Endothelial cell of umbilical vein (primary cell): ENCODE data around the gene UBE2E2. TPM values are rescaled to one million over a fixed set of nuclear protein-coding genes. Genes with fewer than 3 reads are reported as not detected.

Experiments
- BruUV-seq: library from RNA; stranded (reverse); fragments of 400-500 nt; replicated peaks from 2 replicates; lab custom pipeline; 2021; lab: Mats Ljungman, UMichigan
- CTCF ChIA-PET: fragments of 300-600, 350-600 bp; sonication (Branson Sonifier 250); formaldehyde crosslinking; loops from one replicate; lab custom pipeline; 2021; ENCODE audit warnings: antibody characterized with exemption, inconsistent platforms; lab: Charles Lee
- POLR2A ChIA-PET: fragments of 300-600, 350-600 bp; sonication (Branson Sonifier 250); formaldehyde crosslinking; loops from one replicate; lab custom pipeline; 2021; ENCODE audit warnings: antibody characterized with exemption, inconsistent platforms; lab: Charles Lee
- DNase-seq: peaks from one replicate; pipeline ENCODE4 v3.0.0-alpha.2; 2011; ENCODE audit warnings: low read depth, low spot score
- FAIRE-seq: peaks from 2 replicates; lab custom pipeline; 2011; peaks lifted over from hg19 to GRCh38; lab: Jason Lieb, UNC
- H2AFZ ChIP-seq: 2 replicates; pipeline ENCODE4 v1.6.0; 2012; ENCODE audit warnings: low read depth, low read length, control low read depth, inconsistent platforms
- H3K27ac ChIP-seq: 2 replicates; pipeline ENCODE4 v1.5.1; 2011; ENCODE audit warnings: low read depth, mild to moderate bottlenecking, control low read depth, low read length, moderate library complexity; ENCODE audit not compliant: insufficient read depth
- H3K27me3 ChIP-seq, 2 experiments: 2 replicates each; pipeline versions ENCODE4 v1.6.0 to v1.6.1; 2011; ENCODE audit warnings: low read length in 2 of 2, mixed read lengths in 1 of 2; ENCODE audit not compliant: control insufficient read depth in 2 of 2, insufficient read depth in 2 of 2
- H3K36me3 ChIP-seq, 2 experiments: 2 replicates in 1 of 2; 3 replicates in 1 of 2; pipeline ENCODE4 v1.5.1; 2011; ENCODE audit warnings: low read length in 2 of 2, mild to moderate bottlenecking in 1 of 2, moderate library complexity in 1 of 2; ENCODE audit not compliant: control insufficient read depth in 2 of 2, insufficient read depth in 2 of 2; ENCODE audit errors: extremely low read depth in 1 of 2
- H3K4me1 ChIP-seq: 3 replicates; pipeline ENCODE4 v1.5.1; 2011; ENCODE audit warnings: mild to moderate bottlenecking, low read length; ENCODE audit not compliant: control insufficient read depth, insufficient read depth; ENCODE audit errors: extremely low read depth
- H3K4me2 ChIP-seq: 2 replicates; pipeline ENCODE4 v1.6.1; 2011; ENCODE audit warnings: low read length, control low read depth, mixed read lengths; ENCODE audit not compliant: insufficient read depth
- H3K4me3 ChIP-seq, 3 experiments: fragments of 200-600 bp in 1 of 3; sonication (generic), shearing (Covaris generic) in 1 of 3; replicated peaks in 1 of 3; 2 replicates each; pipeline ENCODE4 v1.5.1; 2011 to 2016; ENCODE audit warnings: control low read depth in 3 of 3, low read length in 3 of 3, mild to moderate bottlenecking in 2 of 3, inconsistent platforms in 1 of 3, low read depth in 1 of 3, moderate library complexity in 1 of 3; ENCODE audit not compliant: insufficient read depth in 1 of 3
- H3K79me2 ChIP-seq: 2 replicates; pipeline ENCODE4 v1.6.0; 2012; ENCODE audit warnings: low read length, inconsistent platforms; ENCODE audit not compliant: control insufficient read depth, insufficient read depth
- H3K9ac ChIP-seq: replicated peaks from 2 replicates; pipeline ENCODE3; 2011; ENCODE audit warnings: low read length, control low read depth; ENCODE audit not compliant: insufficient read depth; ENCODE audit errors: extremely low read depth
- H3K9me1 ChIP-seq: replicated peaks from 3 replicates; pipeline ENCODE4 v1.6.0; 2011; ENCODE audit warnings: mild to moderate bottlenecking, low read length; ENCODE audit not compliant: control insufficient read depth, insufficient read depth; ENCODE audit errors: extremely low read depth
- H3K9me3 ChIP-seq: replicated peaks from 2 replicates; pipeline ENCODE4 v1.5.1; 2012; ENCODE audit warnings: low read length, inconsistent platforms; ENCODE audit not compliant: control insufficient read depth, insufficient read depth
- H4K20me1 ChIP-seq: replicated peaks from 2 replicates; pipeline ENCODE3; 2011; ENCODE audit warnings: mild to moderate bottlenecking, low read length; ENCODE audit not compliant: control insufficient read depth, insufficient read depth; ENCODE audit errors: extremely low read depth
- CTCF ChIP-seq, 2 donors: IDR thresholded peaks; 1 replicate in 1 of 2; 2 replicates in 1 of 2; pipeline ENCODE4 v1.5.1; 2011; ENCODE audit warnings: low read length in 2 of 2, mild to moderate bottlenecking in 2 of 2, moderate library complexity in 2 of 2, control low read depth in 1 of 2, inconsistent platforms in 1 of 2, low read depth in 1 of 2; ENCODE audit not compliant: insufficient read depth in 1 of 2; ENCODE audit errors: extremely low read depth in 1 of 2
- EZH2 ChIP-seq: IDR thresholded peaks from 2 replicates; pipeline ENCODE4 v1.6.1; 2012; ENCODE audit warnings: borderline replicate concordance, low read depth, mild to moderate bottlenecking, moderate library complexity, low read length, inconsistent platforms; ENCODE audit not compliant: severe bottlenecking
- FOS ChIP-seq: IDR thresholded peaks from 2 replicates; pipeline ENCODE4 v1.6.1; 2011; ENCODE audit warnings: mild to moderate bottlenecking, low read length, moderate library complexity, borderline replicate concordance; ENCODE audit not compliant: insufficient read depth
- GATA2 ChIP-seq: IDR thresholded peaks from 2 replicates; pipeline ENCODE4 v1.7.0; 2011; ENCODE audit warnings: low read depth, mild to moderate bottlenecking, moderate library complexity, mixed read lengths, low read length; ENCODE audit not compliant: insufficient read length, insufficient read depth
- JUN ChIP-seq: IDR thresholded peaks from 2 replicates; pipeline ENCODE4 v1.6.1; 2011; ENCODE audit warnings: borderline replicate concordance, low read depth; ENCODE audit not compliant: insufficient read length, insufficient read depth
- MAX ChIP-seq: IDR thresholded peaks from 2 replicates; pipeline ENCODE4 v1.6.1; 2011; ENCODE audit not compliant: insufficient read depth, insufficient read length
- MYC ChIP-seq: IDR thresholded peaks from one replicate; pipeline ENCODE4 v1.6.1; 2011; ENCODE audit warnings: mild to moderate bottlenecking, low read depth, low read length
- POLR2A ChIP-seq: IDR thresholded peaks from 2 replicates; pipeline ENCODE4 v1.6.1; 2012; ENCODE audit warnings: low read depth, mild to moderate bottlenecking, control low read depth, low read length
- POLR2AphosphoS5 ChIP-seq: IDR thresholded peaks from 2 replicates; pipeline ENCODE4 v1.6.1; 2012; ENCODE audit warnings: low read depth, mild to moderate bottlenecking, control low read depth, low read length, moderate library complexity; ENCODE audit not compliant: insufficient read depth
- dilution Hi-C: fragments of 300-500 bp; cut with MboI; formaldehyde crosslinking; loops from one replicate; pipeline ENCODE4 v1.15.0; 2019; ENCODE audit warnings: low sequenced_read_pairs; ENCODE audit not compliant: extremely low pct_ligation_motif_present
- intact Hi-C: fragments of 100-400 bp; cut with micrococcal nuclease; formaldehyde crosslinking; loops from one replicate; pipeline ENCODE4 v1.10.0; 2022
- polyA plus RNA-seq, 4 experiments: library from polyadenylated mRNA; depleted of rRNA in 3 of 4; stranded (reverse) in 3 of 4; unstranded in 1 of 4; fragments of >200 nt; gene quantifications; 2 replicates each; pipeline versions ENCODE4 v1.2.1 to v1.2.3, GENCODE V29; 2011 to 2012; ENCODE audit warnings: missing spikeins in 1 of 4
- total RNA-seq: library from RNA; stranded (reverse); gene quantifications from 2 replicates; pipeline ENCODE4 v1.2.3, GENCODE V29; 2021

The UBE2E2 gene
- total and polyA plus RNA-seq, 2 donors (not counting 3 experiments of a cell fraction or from before 2014, with no cell fraction given) = 37.0 to 45.4 TPM

GRCh38 chr3:23435318-23435717 lies 232.2 kb downstream of the UBE2E2 start:
- dilution Hi-C loops = no loop called here
- Histone ChIP-seq H3K79me2 (no peaks in the 10 kb centered on the region), H2AFZ (no peak overlapping the region), H3K27me3 (no peaks in the 10 kb centered on the region), H3K9ac (no peak overlapping the region), H3K4me2 (no peak overlapping the region), H3K27ac (no peak overlapping the region), H3K4me1 (peaks cover 10% of the 10 kb centered on the region), H3K4me3 (no peak overlapping the region), H3K9me1 (no peaks in the 10 kb centered on the region), H4K20me1 (no peaks in the 10 kb centered on the region), H3K36me3 (no peaks in the 10 kb centered on the region), H3K9me3 (no peaks in the 10 kb centered on the region)
- intact Hi-C loops = no loop called here
- TF ChIP-seq POLR2A = no peak
- TF ChIP-seq CTCF (IDR thresholded peaks at IDR 0.05; ENCODE audit: extremely low read depth in 1 of 2, insufficient read depth in 1 of 2, low read depth in 1 of 2, low read length in 2 of 2) = no peak
- no peak for TF ChIP-seq GATA2
- TF ChIP-seq FOS = no peak
- no peak for TF ChIP-seq MAX
- no peak for TF ChIP-seq EZH2
- no peak for TF ChIP-seq MYC
- no peak for TF ChIP-seq POLR2AphosphoS5
- no peak for TF ChIP-seq JUN
- ChIA-PET CTCF (no interaction called here), POLR2A (no interaction called here)
- BruUV-seq = no TSS peak
- FAIRE-seq (no peak), DNase-seq (no peak)
